ENCODE measurements around the gene SLC22A17. TPM values are rescaled to one million over a fixed set of nuclear protein-coding genes. Genes with fewer than 3 reads are reported as not detected.
A peak's percentile ranks its signal among the peaks of the same experiment; 100 is the strongest.

The SLC22A17 gene
- total and polyA plus RNA-seq, 10 of the 15 experiments (the other 5 are each of a cell fraction or from before 2014, with no cell fraction given): not detected

- peak; percentile 55 for TF ChIP-seq NKRF (conservative IDR thresholded peaks at IDR 0.05)
- TF ChIP-seq E4F1 (IDR thresholded peaks at IDR 0.05; ENCODE audit: borderline replicate concordance, partially characterized antibody): no peak
- peak; percentile 21; the same call in 1 of the 2 replicates for TF ChIP-seq TCF12 (IDR thresholded peaks at IDR 0.05; ENCODE audit: low read depth, low read length)
- 0 out of 2 replicates have a peak, but pooled peaks have one; percentile 4 for TF ChIP-seq CREB1 (IDR thresholded peaks at IDR 0.05; ENCODE audit: low read depth)
- 0 out of 2 replicates have a peak, but pooled peaks have one; percentile 7 for TF ChIP-seq MXI1 (IDR thresholded peaks at IDR 0.05; ENCODE audit: low read depth, low read length)
- peak; percentile 44; the same call in 1 of the 2 replicates for TF ChIP-seq POLR2AphosphoS5 (IDR thresholded peaks at IDR 0.05; ENCODE audit: low read length)
These were observed 50.8 kb downstream of the SLC22A17 start (continued) for GRCh38 chr14:23301969-23302289.
